H1 (cell line): Measurements from ENCODE around the gene SNAP29. TPM values are rescaled to one million over a fixed set of nuclear protein-coding genes. Genes with fewer than 3 reads are reported as not detected.

Source experiments
- CTCF ChIA-PET: fragments of 300-600 bp; sonication (Branson Sonifier 250); formaldehyde crosslinking; loops from one replicate; lab custom pipeline; 2021; ENCODE audit not compliant: partially characterized antibody; lab: Charles Lee
- POLR2A ChIA-PET: fragments of 300-600 bp; sonication (Branson Sonifier 250); formaldehyde crosslinking; loops from one replicate; lab custom pipeline; 2021; ENCODE audit warnings: inconsistent platforms; ENCODE audit not compliant: partially characterized antibody; lab: Charles Lee
- DNase-seq, 2 experiments: peaks; one replicate each; pipeline versions ENCODE4 v3.0.0 to v3.0.0-alpha.2; 2010 to 2022; ENCODE audit warnings: low spot score in 2 of 2, low read depth in 1 of 2, mixed read lengths in 1 of 2
- FAIRE-seq: peaks from 2 replicates; lab custom pipeline; 2011; peaks lifted over from hg19 to GRCh38; lab: Jason Lieb, UNC
- H2AFZ ChIP-seq: 2 replicates; pipeline ENCODE4 v1.8.1; 2012; ENCODE audit warnings: low read length, inconsistent platforms
- H2AK5ac ChIP-seq: 2 replicates; pipeline ENCODE4 v1.6.1; 2013; ENCODE audit warnings: low read depth, low read length
- H2BK120ac ChIP-seq: replicated peaks from 2 replicates; pipeline ENCODE3; 2013; ENCODE audit warnings: low read depth, low read length, inconsistent platforms
- H2BK12ac ChIP-seq: 2 replicates; pipeline ENCODE4 v1.6.1; 2013; ENCODE audit warnings: low read depth, low read length
- H2BK15ac ChIP-seq: 2 replicates; pipeline ENCODE4 v1.6.1; 2013; ENCODE audit warnings: low read length
- H2BK20ac ChIP-seq: 2 replicates; pipeline ENCODE4 v1.6.1; 2013; ENCODE audit warnings: low read length
- H2BK5ac ChIP-seq: 2 replicates; pipeline ENCODE4 v1.6.1; 2013; ENCODE audit warnings: low read depth, low read length
- H3K14ac ChIP-seq: 2 replicates; pipeline ENCODE4 v1.6.1; 2013; ENCODE audit warnings: inconsistent platforms; ENCODE audit not compliant: insufficient read length
- H3K18ac ChIP-seq: 2 replicates; pipeline ENCODE4 v1.6.1; 2013; ENCODE audit warnings: low read length; ENCODE audit errors: extremely low read depth
- H3K23ac ChIP-seq: 2 replicates; pipeline ENCODE4 v1.6.1; 2013; ENCODE audit warnings: inconsistent platforms; ENCODE audit not compliant: insufficient read length
- H3K23me2 ChIP-seq: 2 replicates; pipeline ENCODE4 v1.6.1; 2013; ENCODE audit warnings: low read depth, low read length
- H3K27ac ChIP-seq: 2 replicates; pipeline ENCODE4 v1.6.1; 2011; ENCODE audit warnings: low read depth, low read length, inconsistent platforms
- H3K27me3 ChIP-seq, 4 experiments: replicated peaks in 1 of 4; 1 replicate in 1 of 4; 2 replicates in 3 of 4; pipeline versions ENCODE4 v1.6.1 to v1.8.1; 2011 to 2013; ENCODE audit warnings: low read length in 3 of 4, mild to moderate bottlenecking in 3 of 4, inconsistent platforms in 2 of 4, mixed read lengths in 2 of 4, moderate library complexity in 1 of 4; ENCODE audit not compliant: control insufficient read depth in 3 of 4, insufficient read depth in 3 of 4; ENCODE audit errors: extremely low read depth in 1 of 4
- H3K36me3 ChIP-seq, 4 experiments: 2 replicates each; pipeline versions ENCODE4 v1.6.1 to v1.8.1; 2011 to 2013; ENCODE audit warnings: mild to moderate bottlenecking in 4 of 4, low read length in 3 of 4, moderate library complexity in 2 of 4, control low read depth in 1 of 4, inconsistent platforms in 1 of 4; ENCODE audit not compliant: insufficient read depth in 4 of 4, control insufficient read depth in 2 of 4
- H3K4ac ChIP-seq: replicated peaks from 2 replicates; pipeline ENCODE3; 2013; ENCODE audit warnings: low read length, low read depth, mixed read lengths, inconsistent platforms; ENCODE audit not compliant: insufficient read length
- H3K4me1 ChIP-seq, 4 experiments: replicated peaks in 1 of 4; 1 replicate in 1 of 4; 2 replicates in 3 of 4; pipeline versions ENCODE4 v1.6.1 to v1.8.1; 2011 to 2013; ENCODE audit warnings: low read length in 3 of 4, inconsistent platforms in 2 of 4, mixed read lengths in 1 of 4; ENCODE audit not compliant: insufficient read depth in 4 of 4, control insufficient read depth in 3 of 4
- H3K4me2 ChIP-seq, 2 experiments: 2 replicates each; pipeline versions ENCODE4 v1.6.1 to v1.8.1; 2011 to 2013; ENCODE audit warnings: low read depth in 2 of 2, low read length in 2 of 2, control low read depth in 1 of 2, inconsistent platforms in 1 of 2, mild to moderate bottlenecking in 1 of 2; ENCODE audit not compliant: insufficient read depth in 1 of 2
- H3K4me3 ChIP-seq, 4 experiments: fragments of 200-600, 300-600 bp in 1 of 4; sonication (generic), shearing (Covaris generic), sonication (Bioruptor Twin) in 1 of 4; 2 replicates each; pipeline versions ENCODE4 v1.5.1 to v1.8.1; 2011 to 2016; ENCODE audit warnings: low read length in 4 of 4, low read depth in 3 of 4, control low read depth in 2 of 4, inconsistent platforms in 2 of 4, mild to moderate bottlenecking in 2 of 4, mixed read lengths in 1 of 4, moderate library complexity in 1 of 4; ENCODE audit not compliant: insufficient read depth in 2 of 4; ENCODE audit errors: extremely low read depth in 1 of 4
- H3K56ac ChIP-seq: replicated peaks from 2 replicates; pipeline ENCODE3; 2013; ENCODE audit warnings: low read depth, mild to moderate bottlenecking, mixed read lengths, low read length, inconsistent platforms; ENCODE audit not compliant: insufficient read length
- H3K79me1 ChIP-seq: 2 replicates; pipeline ENCODE4 v1.6.1; 2013; ENCODE audit warnings: low read depth, low read length, control low read depth
- H3K79me2 ChIP-seq, 2 experiments: 2 replicates each; pipeline versions ENCODE4 v1.6.1 to v1.8.1; 2012 to 2013; ENCODE audit warnings: low read length in 2 of 2, mild to moderate bottlenecking in 2 of 2, inconsistent platforms in 1 of 2; ENCODE audit not compliant: insufficient read depth in 2 of 2, control insufficient read depth in 1 of 2
- H3K9ac ChIP-seq, 4 experiments: replicated peaks in 1 of 4; 1 replicate in 1 of 4; 2 replicates in 3 of 4; pipeline versions ENCODE4 v1.6.1 to v1.8.1; 2011 to 2013; ENCODE audit warnings: low read depth in 3 of 4, low read length in 3 of 4, control low read depth in 2 of 4, mild to moderate bottlenecking in 2 of 4, moderate library complexity in 2 of 4, inconsistent platforms in 1 of 4; ENCODE audit errors: extremely low read depth in 1 of 4
- H3K9me3 ChIP-seq, 2 experiments: 2 replicates each; pipeline versions ENCODE4 v1.6.1 to v1.8.1; 2012 to 2013; ENCODE audit warnings: mild to moderate bottlenecking in 2 of 2, moderate library complexity in 2 of 2, control low read depth in 1 of 2, inconsistent platforms in 1 of 2, low read depth in 1 of 2, low read length in 1 of 2, mixed read lengths in 1 of 2; ENCODE audit not compliant: insufficient read depth in 2 of 2
- H4K20me1 ChIP-seq, 2 experiments: replicated peaks in 1 of 2; 2 replicates each; pipeline versions ENCODE3 to v1.8.1; 2011 to 2013; ENCODE audit warnings: inconsistent platforms in 2 of 2, low read length in 2 of 2, mild to moderate bottlenecking in 1 of 2; ENCODE audit not compliant: insufficient read depth in 2 of 2, control insufficient read depth in 1 of 2
- H4K5ac ChIP-seq: 2 replicates; pipeline ENCODE4 v1.6.1; 2013; ENCODE audit warnings: low read length, low read depth, mixed read lengths, inconsistent platforms; ENCODE audit not compliant: insufficient read length
- H4K8ac ChIP-seq: 2 replicates; pipeline ENCODE4 v1.8.0; 2013; ENCODE audit warnings: mild to moderate bottlenecking, moderate library complexity, low read length, inconsistent platforms; ENCODE audit not compliant: insufficient read depth; ENCODE audit errors: extremely low read depth
- H4K91ac ChIP-seq: replicated peaks from 2 replicates; pipeline ENCODE3; 2013; ENCODE audit warnings: low read length, mixed read lengths, inconsistent platforms; ENCODE audit not compliant: insufficient read length
- BCL11A ChIP-seq, 2 experiments: IDR thresholded peaks; one replicate each; pipeline ENCODE4 v1.6.1; 2011; ENCODE audit warnings: low read depth in 2 of 2, low read length in 2 of 2, mild to moderate bottlenecking in 2 of 2
- CEBPB ChIP-seq: IDR thresholded peaks from 2 replicates; pipeline ENCODE4 v1.6.1; 2012; ENCODE audit warnings: low read depth, low read length
- EZH2 ChIP-seq: fragments of 200-600 bp; sonication (generic); IDR thresholded peaks from 2 replicates; pipeline ENCODE4 v1.7.1; 2012; ENCODE audit warnings: low read depth, mild to moderate bottlenecking, moderate library complexity, low read length, inconsistent platforms; ENCODE audit not compliant: severe bottlenecking
- GABPA ChIP-seq: IDR thresholded peaks from 2 replicates; pipeline ENCODE4 v1.6.1; 2011; ENCODE audit warnings: mild to moderate bottlenecking, low read length, moderate library complexity, borderline replicate concordance; ENCODE audit not compliant: insufficient read depth
- KDM5A ChIP-seq: fragments of 200-600 bp; IDR thresholded peaks from 2 replicates; pipeline ENCODE4 v1.7.1; 2012; ENCODE audit warnings: mild to moderate bottlenecking, low read length, inconsistent platforms, mixed read lengths
- NRF1 ChIP-seq: IDR thresholded peaks from 2 replicates; pipeline ENCODE4 v1.6.1; 2011; ENCODE audit warnings: mild to moderate bottlenecking, low read depth, low read length, improper control_type of control experiment
- PHF8 ChIP-seq: fragments of 200-600 bp; sonication (generic); conservative IDR thresholded peaks from 2 replicates; pipeline ENCODE4 v1.7.1; 2012; ENCODE audit warnings: low read depth, mild to moderate bottlenecking, inconsistent platforms, low read length, moderate library complexity
- RBBP5 ChIP-seq: IDR thresholded peaks from 2 replicates; pipeline ENCODE4 v1.7.1; 2012; ENCODE audit warnings: low read depth, mild to moderate bottlenecking, inconsistent platforms, low read length, moderate library complexity, borderline replicate concordance
- RFX5 ChIP-seq: IDR thresholded peaks from 2 replicates; pipeline ENCODE4 v1.6.1; 2011; ENCODE audit warnings: low read depth, low read length, improper control_type of control experiment, borderline replicate concordance
- SP1 ChIP-seq: IDR thresholded peaks from 2 replicates; pipeline ENCODE4 v1.6.1; 2011; ENCODE audit warnings: low read depth, low read length
- SP4 ChIP-seq: IDR thresholded peaks from 2 replicates; pipeline ENCODE4 v1.6.1; 2012; ENCODE audit warnings: low read length, inconsistent platforms
- TAF7 ChIP-seq: optimal IDR thresholded peaks from 2 replicates; pipeline ENCODE3; 2011; ENCODE audit warnings: low read depth, mild to moderate bottlenecking, inconsistent platforms, low read length, moderate library complexity, borderline replicate concordance
- TBP ChIP-seq: IDR thresholded peaks from 2 replicates; pipeline ENCODE4 v1.6.1; 2011; ENCODE audit warnings: low read depth, low read length, improper control_type of control experiment
- WGBS, 2 experiments: shearing (Covaris generic) in 1 of 2; methylation state at CpG; one replicate each; pipeline versions ENCODE4 v1.1.6 to v1.1.7; 2013 to 2015; ENCODE audit warnings: low lambda C conversion rate in 2 of 2, mixed read lengths in 2 of 2, inconsistent platforms in 1 of 2, low coverage in 1 of 2, missing lambda C conversion rate in 1 of 2; ENCODE audit not compliant: insufficient replicate concordance in 2 of 2, insufficient coverage in 1 of 2, insufficient read length in 1 of 2; ENCODE audit errors: extremely low coverage in 1 of 2, missing lambda C conversion rate in 1 of 2; 5-methylcytosine and 5-hydroxymethylcytosine counted together
- polyA plus RNA-seq, 7 experiments: library from polyadenylated mRNA; depleted of rRNA in 3 of 7; stranded (reverse) in 5 of 7; unstranded in 2 of 7; fragments of >200 nt in 5 of 7; fragments of 200-250 nt in 2 of 7; gene quantifications; 1 replicate in 5 of 7; 2 replicates in 1 of 7; 4 replicates in 1 of 7; pipeline versions ENCODE4 v1.2.1 to v1.2.3, GENCODE V29; 2011 to 2013; ENCODE audit warnings: missing spikeins in 2 of 7, mixed read lengths in 2 of 7
- total RNA-seq: library from RNA; stranded (reverse); fragmentation: NEBNext Ultra II Directional; extraction: Animal tissue kit (Norgen Biotek cat#: 25700); gene quantifications from 2 replicates; pipeline ENCODE4 v1.2.1, GENCODE V29; 2021
- TF ChIP-seq, protein P1 (sequence below): IDR thresholded peaks from 2 replicates; pipeline ENCODE4 v1.6.1; 2011; ENCODE audit warnings: low read depth, mild to moderate bottlenecking, low read length; ENCODE audit not compliant: insufficient read depth

SNAP29 gene
- total and polyA plus RNA-seq, 2 of the 8 experiments (the other 6 are each of a cell fraction or from before 2014, with no cell fraction given) = 11.8 to 15.0 TPM

DNA sequence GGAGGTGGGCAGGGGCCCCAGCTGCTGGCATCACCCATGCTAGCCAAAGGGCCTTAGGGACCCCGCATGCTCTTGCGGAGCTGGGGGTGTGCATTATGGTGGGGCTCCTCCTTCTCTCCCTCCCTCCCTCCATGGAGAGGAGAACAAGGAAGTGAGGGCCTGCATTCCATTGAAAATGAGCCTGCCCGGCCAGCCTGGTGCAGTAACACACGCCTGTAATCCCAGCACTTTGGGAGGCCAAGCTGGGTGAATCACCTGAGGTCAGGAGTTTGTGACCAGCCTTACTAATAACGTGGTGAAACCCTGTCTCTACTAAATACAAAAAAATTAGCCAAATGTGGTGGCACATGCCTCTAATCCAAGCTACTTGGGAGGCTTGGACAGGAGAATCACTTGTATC is 22.4 kb downstream of the SNAP29 start:
- H2AFZ ChIP-seq = no peak overlapping the region
- H3K79me2 ChIP-seq = no peaks in the 10 kb centered on the region
- POLR2A ChIA-PET = interaction anchor here (1.2 kb wide), 1 partner anchor 45 kb away, joined by 3 read pairs; no protein-coding TSS in a partner anchor
- no peak for FAIRE-seq
- no peaks in the 10 kb centered on the region for H4K20me1 ChIP-seq
- no peak overlapping the region for H2BK12ac ChIP-seq
- peaks cover 0 to 2% (median 0%) of the 10 kb centered on the region in 4 experiments; a peak in 1 of 7 replicates for H3K4me1 ChIP-seq
- no peak overlapping the region for H2AK5ac ChIP-seq
- H4K5ac ChIP-seq = no peak overlapping the region
- H3K4me2 ChIP-seq = no peak overlapping the region
- WGBS, 2 experiments = 71% methylated on average over 5 of the region's 5 CpGs; no CpG with 5 or more reads in 1 of the 2 experiments
- H2BK5ac ChIP-seq = no peak overlapping the region
- H3K27ac ChIP-seq = no peak overlapping the region
- no peak overlapping the region for H3K56ac ChIP-seq
- H4K91ac ChIP-seq = no peak overlapping the region
- CTCF ChIA-PET = interaction anchor here (1.3 to 2.6 kb wide), 2 partner anchors 15 to 77 kb away, joined by 3 to 7 read pairs; no protein-coding TSS in a partner anchor
- no peak overlapping the region for H2BK15ac ChIP-seq
- H3K4me3 ChIP-seq = no peak overlapping the region
- H3K36me3 ChIP-seq = peaks cover 0 to 6% (median 1%) of the 10 kb centered on the region in 4 experiments; a peak in 3 of 8 replicates
- H3K14ac ChIP-seq = no peak overlapping the region
- H3K18ac ChIP-seq = no peak overlapping the region
- H3K27me3 ChIP-seq = no peaks in the 10 kb centered on the region
- no peak overlapping the region for H3K9ac ChIP-seq
- H3K79me1 ChIP-seq = no peaks in the 10 kb centered on the region
- H2BK120ac ChIP-seq = no peak overlapping the region
- no peak overlapping the region for H3K4ac ChIP-seq
- no peak overlapping the region for H4K8ac ChIP-seq
- DNase-seq = no peak
- H2BK20ac ChIP-seq = no peak overlapping the region
- peaks cover 1% of the 10 kb centered on the region; the same call in 1 of the 2 replicates for H3K23me2 ChIP-seq
- H3K23ac ChIP-seq = no peak overlapping the region
- H3K9me3 ChIP-seq = no peaks in the 10 kb centered on the region
- TF ChIP-seq SP4 = no peak
- no peak for TF ChIP-seq BCL11A (IDR thresholded peaks at IDR 0.05; ENCODE audit: low read depth in 2 of 2, low read length in 2 of 2)
- TF ChIP-seq EZH2 = no peak
- no peak for TF ChIP-seq TAF7
- no peak for TF ChIP-seq TBP
- TF ChIP-seq PHF8 = no peak
- TF ChIP-seq SP1 = no peak
- no peak for TF ChIP-seq RFX5
- TF ChIP-seq CEBPB = no peak
- TF ChIP-seq, protein P1, sequence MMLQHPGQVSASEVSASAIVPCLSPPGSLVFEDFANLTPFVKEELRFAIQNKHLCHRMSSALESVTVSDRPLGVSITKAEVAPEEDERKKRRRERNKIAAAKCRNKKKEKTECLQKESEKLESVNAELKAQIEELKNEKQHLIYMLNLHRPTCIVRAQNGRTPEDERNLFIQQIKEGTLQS = no peak
- no peak for TF ChIP-seq KDM5A
- no peak for TF ChIP-seq GABPA
- no peak for TF ChIP-seq NRF1
- no peak for TF ChIP-seq RBBP5
